Measurements from ENCODE around the gene GIGYF1.

The GIGYF1 gene

DNA sequence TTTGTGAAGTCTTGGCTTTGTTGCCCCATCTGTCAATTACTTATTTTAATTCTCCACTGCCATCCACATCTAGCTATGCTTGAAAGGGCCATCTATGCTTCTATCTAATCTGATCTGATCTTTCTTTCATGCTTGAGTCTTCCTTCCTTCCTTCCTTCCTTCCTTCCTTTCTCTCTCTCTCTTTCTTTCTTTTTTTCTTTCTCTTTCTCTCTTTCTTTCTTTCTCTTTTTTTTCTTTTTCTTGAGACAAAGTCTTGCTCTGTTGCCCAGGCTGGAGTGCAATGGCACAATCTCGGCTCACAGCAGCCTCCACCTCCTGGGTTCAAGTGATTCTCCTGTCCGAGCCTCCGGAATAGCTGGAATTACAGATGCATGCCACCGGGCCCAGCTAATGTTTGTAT, 64.0 kb downstream of the GIGYF1 start:
- H3K36me3 ChIP-seq (ENCODE audit: insufficient read depth), result no peaks in the 10 kb centered on the region
- H3K4me2 ChIP-seq, result no peak overlapping the region
- no peak for TF ChIP-seq CTCF (conservative IDR thresholded peaks at IDR 0.05; ENCODE audit: low read depth, low read length)
- no peak overlapping the region for H3K27ac ChIP-seq
- peaks cover 9% of the 10 kb centered on the region for H3K4me1 ChIP-seq (ENCODE audit: low read depth, poor library complexity, severe bottlenecking)
- no peak overlapping the region for H3K9ac ChIP-seq
- peaks cover under 1% of the 10 kb centered on the region; the same call in 1 of the 2 replicates for H3K27me3 ChIP-seq (ENCODE audit: insufficient read depth, low read depth)
- H2AFZ ChIP-seq (ENCODE audit: low read depth), result no peak overlapping the region
- no peak overlapping the region for H3K4me3 ChIP-seq (IDR thresholded peaks at IDR 0.05; ENCODE audit: insufficient read depth, low read depth, low read length)
- no peaks in the 10 kb centered on the region for H3K79me2 ChIP-seq (ENCODE audit: insufficient read depth, low read depth)
- no peaks in the 10 kb centered on the region for H4K20me1 ChIP-seq (ENCODE audit: insufficient read depth)
